Fibroblast of skin of abdomen (primary cell): ENCODE data around the gene ANGPTL7.
"Not testable (repeated sequence)": the region's sequence is repeated elsewhere in the genome, so short reads cannot be mapped to it uniquely, and the experiment has no call there.

Experiments used
- DNase-seq: peaks from one replicate; pipeline ENCODE4 v3.0.0-alpha.2; 2013

The ANGPTL7 gene

GRCh38 chr1:11170102-11170501, 19.1 kb upstream of the ANGPTL7 start:
- no peak for DNase-seq

GRCh38 chr1:11174261-11174942, 14.8 kb upstream of the ANGPTL7 start:
- DNase-seq: no peak

GRCh38 chr1:11175461-11175860, 13.7 kb upstream of the ANGPTL7 start:
- DNase-seq: no peak

GRCh38 chr1:11176081-11176706, 13.0 kb upstream of the ANGPTL7 start:
- peak; percentile 74 for DNase-seq

GRCh38 chr1:11178021-11179015, 10.8 kb upstream of the ANGPTL7 start:
- peak; percentile 76 for DNase-seq

GRCh38 chr1:11179125-11179524, 10.0 kb upstream of the ANGPTL7 start:
- no peak for DNase-seq

GRCh38 chr1:11179749-11180148, 9.4 kb upstream of the ANGPTL7 start:
- not testable (repeated sequence) for DNase-seq

- DNase-seq: peak; percentile 53
These were observed 8.8 kb upstream of the ANGPTL7 start for GRCh38 chr1:11180342-11180744.

GRCh38 chr1:11182884-11183283, 6.3 kb upstream of the ANGPTL7 start:
- no peak for DNase-seq

- no peak for DNase-seq
These were observed 4.2 kb upstream of the ANGPTL7 start for GRCh38 chr1:11184973-11185372.

- DNase-seq: no peak
These were observed 2.2 kb upstream of the ANGPTL7 start for GRCh38 chr1:11187000-11187399.

GRCh38 chr1:11187494-11187893, 1.7 kb upstream of the ANGPTL7 start:
- DNase-seq: no peak

GRCh38 chr1:11187931-11188330, 1.2 kb upstream of the ANGPTL7 start:
- no peak for DNase-seq

- DNase-seq: no peak
These were observed 774 bp upstream of the ANGPTL7 start for GRCh38 chr1:11188381-11188780.

GRCh38 chr1:11193376-11193775, 4.2 kb downstream of the ANGPTL7 start:
- DNase-seq: no peak

GRCh38 chr1:11194407-11195176, 5.4 kb downstream of the ANGPTL7 start:
- DNase-seq: no peak

GRCh38 chr1:11196945-11197344, 7.8 kb downstream of the ANGPTL7 start:
- no peak for DNase-seq

GRCh38 chr1:11197359-11197758, 8.2 kb downstream of the ANGPTL7 start:
- DNase-seq: no peak

- DNase-seq: no peak
These were observed 9.1 kb downstream of the ANGPTL7 start for GRCh38 chr1:11198257-11198656.

GRCh38 chr1:11198851-11199594, 9.9 kb downstream of the ANGPTL7 start:
- no peak for DNase-seq

- no peak for DNase-seq
These were observed 15.4 kb downstream of the ANGPTL7 start for GRCh38 chr1:11204396-11205190.
